DOHH2 (cell line): ENCODE results near the gene OPN1SW.

Source experiments
- CTCF ChIP-seq: fragments of 200-600 bp; sonication (generic); IDR thresholded peaks from one replicate; pipeline ENCODE4 v1.5.1; 2014; ENCODE audit warnings: antibody characterized with exemption, mild to moderate bottlenecking, low read depth, low read length; ENCODE audit not compliant: poor library complexity, severe bottlenecking
- EZH2phosphoT487 ChIP-seq: fragments of 200-600 bp; sonication (generic); IDR thresholded peaks from 2 replicates; pipeline ENCODE4 v1.6.1; 2017; ENCODE audit warnings: borderline replicate concordance, mild to moderate bottlenecking, antibody characterized with exemption, low read length, moderate library complexity, mixed read lengths

- no peak for TF ChIP-seq CTCF
- TF ChIP-seq EZH2phosphoT487 = no peak
These were observed 29.9 kb downstream of the OPN1SW start for GRCh38 chr7:128745706-128746105.
